ENCODE results near the gene GSAP.

The GSAP gene

GRCh38 chr7:77326131-77326530 is 90.0 kb downstream of the GSAP start:
- TF ChIP-seq CTCF (IDR thresholded peaks at IDR 0.05; ENCODE audit: low read length, missing control alignments), result no peak
- DNase-seq (ENCODE audit: low read depth), result no peak

GRCh38 chr7:77321300-77321699 is 94.8 kb downstream of the GSAP start:
- DNase-seq (ENCODE audit: low read depth), result no peak
- TF ChIP-seq CTCF (IDR thresholded peaks at IDR 0.05; ENCODE audit: low read length, missing control alignments), result no peak
- no peak overlapping the region for H3K4me3 ChIP-seq (replicated peaks; ENCODE audit: low read depth, low read length)

More at GRCh38 chr7:77326131-77326530, 90.0 kb downstream of the GSAP start:
- no peak overlapping the region for H3K4me3 ChIP-seq (replicated peaks; ENCODE audit: low read depth, low read length)

GRCh38 chr7:77320714-77321113 is 95.4 kb downstream of the GSAP start:
- no peak for TF ChIP-seq CTCF (IDR thresholded peaks at IDR 0.05; ENCODE audit: low read length, missing control alignments)
- no peak for DNase-seq (ENCODE audit: low read depth)
- H3K4me3 ChIP-seq (replicated peaks; ENCODE audit: low read depth, low read length), result no peak overlapping the region

- no peak overlapping the region for H3K4me3 ChIP-seq (replicated peaks; ENCODE audit: low read depth, low read length)
- no peak for DNase-seq (ENCODE audit: low read depth)
- no peak for TF ChIP-seq CTCF (IDR thresholded peaks at IDR 0.05; ENCODE audit: low read length, missing control alignments)
Observed at GRCh38 chr7:77320137-77320536, 96.0 kb downstream of the GSAP start.

GRCh38 chr7:77318019-77318418 is 98.1 kb downstream of the GSAP start:
- no peak overlapping the region for H3K4me3 ChIP-seq (replicated peaks; ENCODE audit: low read depth, low read length)
- no peak for TF ChIP-seq CTCF (IDR thresholded peaks at IDR 0.05; ENCODE audit: low read length, missing control alignments)
- no peak for DNase-seq (ENCODE audit: low read depth)

- no peak for DNase-seq (ENCODE audit: low read depth)
- H3K4me3 ChIP-seq (replicated peaks; ENCODE audit: low read depth, low read length), result no peak overlapping the region
- no peak for TF ChIP-seq CTCF (IDR thresholded peaks at IDR 0.05; ENCODE audit: low read length, missing control alignments)
Observed at GRCh38 chr7:77316219-77316978, 99.8 kb downstream of the GSAP start.

- DNase-seq (ENCODE audit: low read depth), result peak; percentile 29
- no peak for TF ChIP-seq CTCF (IDR thresholded peaks at IDR 0.05; ENCODE audit: low read length, missing control alignments)
- H3K4me3 ChIP-seq (replicated peaks; ENCODE audit: low read depth, low read length), result no peak overlapping the region
Observed at GRCh38 chr7:77315182-77315591, 101.0 kb downstream of the GSAP start.
